ENCODE data around the gene WDR64.

The WDR64 gene

GRCh38 chr1:241738284-241739078, 86.4 kb downstream of the WDR64 start:
- no peak for DNase-seq (ENCODE audit: low spot score)

GRCh38 chr1:241742084-241742483, 90.0 kb downstream of the WDR64 start:
- no peak for DNase-seq (ENCODE audit: low spot score)

GRCh38 chr1:241744591-241744990, 92.5 kb downstream of the WDR64 start:
- no peak for DNase-seq (ENCODE audit: low spot score)

GRCh38 chr1:241747992-241748391, 95.9 kb downstream of the WDR64 start:
- no peak for DNase-seq (ENCODE audit: low spot score)

- DNase-seq (ENCODE audit: low spot score), result no peak
These were observed 97.2 kb downstream of the WDR64 start for GRCh38 chr1:241749041-241749944.

GRCh38 chr1:241749945-241750695, 98.0 kb downstream of the WDR64 start:
- DNase-seq (ENCODE audit: low spot score), result no peak

- no peak for DNase-seq (ENCODE audit: low spot score)
These were observed 99.4 kb downstream of the WDR64 start for GRCh38 chr1:241751524-241751923.

- DNase-seq (ENCODE audit: low spot score), result no peak
These were observed 110.7 kb downstream of the WDR64 start for GRCh38 chr1:241762713-241763339.

- DNase-seq (ENCODE audit: low spot score), result no peak
These were observed 113.3 kb downstream of the WDR64 start for GRCh38 chr1:241765390-241765789.

GRCh38 chr1:241767737-241768136, 115.7 kb downstream of the WDR64 start:
- no peak for DNase-seq (ENCODE audit: low spot score)

GRCh38 chr1:241770115-241770514, 118.0 kb downstream of the WDR64 start:
- DNase-seq (ENCODE audit: low spot score), result no peak

GRCh38 chr1:241771117-241771516, 119.0 kb downstream of the WDR64 start:
- no peak for DNase-seq (ENCODE audit: low spot score)

- no peak for DNase-seq (ENCODE audit: low spot score)
These were observed 120.9 kb downstream of the WDR64 start for GRCh38 chr1:241772932-241773500.

- DNase-seq (ENCODE audit: low spot score), result no peak
These were observed 121.9 kb downstream of the WDR64 start for GRCh38 chr1:241773991-241774390.

GRCh38 chr1:241775021-241775420, 122.9 kb downstream of the WDR64 start:
- no peak for DNase-seq (ENCODE audit: low spot score)

- no peak for DNase-seq (ENCODE audit: low spot score)
These were observed 124.8 kb downstream of the WDR64 start for GRCh38 chr1:241776911-241777310.

GRCh38 chr1:241778117-241778516, 126.0 kb downstream of the WDR64 start:
- no peak for DNase-seq (ENCODE audit: low spot score)

- DNase-seq (ENCODE audit: low spot score), result no peak
These were observed 127.8 kb downstream of the WDR64 start for GRCh38 chr1:241779897-241780296.

- no peak for DNase-seq (ENCODE audit: low spot score)
These were observed 130.3 kb downstream of the WDR64 start for GRCh38 chr1:241782396-241782795.

GRCh38 chr1:241787691-241788090, 135.6 kb downstream of the WDR64 start:
- no peak for DNase-seq (ENCODE audit: low spot score)

GRCh38 chr1:241789061-241789460, 137.0 kb downstream of the WDR64 start:
- no peak for DNase-seq (ENCODE audit: low spot score)

- no peak for DNase-seq (ENCODE audit: low spot score)
These were observed 147.3 kb downstream of the WDR64 start for GRCh38 chr1:241799416-241799815.

Data from cerebellar cortex (tissue), 1 donor.